ENCODE data around the gene ELMO2.

The ELMO2 gene

GRCh38 chr20:46407671-46407996, 1.2 kb upstream of the ELMO2 start:
- H3K27ac ChIP-seq: peak overlapping the region; percentile 61
- H3K36me3 ChIP-seq (ENCODE audit: insufficient read depth): no peaks in the 10 kb centered on the region
- TF ChIP-seq CTCF (conservative IDR thresholded peaks at IDR 0.05; ENCODE audit: low read depth, low read length): no peak
- no peaks in the 10 kb centered on the region for H3K27me3 ChIP-seq (ENCODE audit: insufficient read depth, low read depth)
- H3K9ac ChIP-seq: peak overlapping the region; percentile 56; the same call in 1 of the 2 replicates
- H2AFZ ChIP-seq (ENCODE audit: low read depth): peak overlapping the region; percentile 67; the same call in 1 of the 2 replicates
- H4K20me1 ChIP-seq (ENCODE audit: insufficient read depth): no peaks in the 10 kb centered on the region
- peak overlapping the region; percentile 91 for H3K4me2 ChIP-seq
- H3K4me1 ChIP-seq (ENCODE audit: low read depth, poor library complexity, severe bottlenecking): peaks cover 53% of the 10 kb centered on the region
- no peak overlapping the region for H3K4me3 ChIP-seq (IDR thresholded peaks at IDR 0.05; ENCODE audit: insufficient read depth, low read depth, low read length)
- H3K79me2 ChIP-seq (ENCODE audit: insufficient read depth, low read depth): peaks cover 33% of the 10 kb centered on the region

- Histone ChIP-seq H3K27me3 (ENCODE audit: insufficient read depth, low read depth) (no peaks in the 10 kb centered on the region), H4K20me1 (ENCODE audit: insufficient read depth) (no peaks in the 10 kb centered on the region), H3K4me1 (ENCODE audit: low read depth, poor library complexity, severe bottlenecking) (peaks cover 58% of the 10 kb centered on the region), H3K9ac (peak overlapping the region; percentile 56; the same call in 1 of the 2 replicates), H3K4me2 (peak overlapping the region; percentile 91), H3K79me2 (ENCODE audit: insufficient read depth, low read depth) (peaks cover 38% of the 10 kb centered on the region), H3K27ac (peak overlapping the region; percentile 61), H3K36me3 (ENCODE audit: insufficient read depth) (no peaks in the 10 kb centered on the region), H2AFZ (ENCODE audit: low read depth) (peak overlapping the region; percentile 67; the same call in 1 of the 2 replicates), H3K4me3 (IDR thresholded peaks at IDR 0.05; ENCODE audit: insufficient read depth, low read depth, low read length) (no peak overlapping the region)
- TF ChIP-seq CTCF (conservative IDR thresholded peaks at IDR 0.05; ENCODE audit: low read depth, low read length): no peak
These were observed 713 bp upstream of the ELMO2 start for GRCh38 chr20:46406986-46407670.

GRCh38 chr20:46402331-46402811, 4.0 kb downstream of the ELMO2 start:
- Histone ChIP-seq H3K4me3 (IDR thresholded peaks at IDR 0.05; ENCODE audit: insufficient read depth, low read depth, low read length) (no peak overlapping the region), H3K27ac (peak overlapping the region; percentile 88), H3K4me2 (peak overlapping the region; percentile 99), H3K36me3 (ENCODE audit: insufficient read depth) (peaks cover 4% of the 10 kb centered on the region; the same call in 1 of the 2 replicates), H3K27me3 (ENCODE audit: insufficient read depth, low read depth) (no peaks in the 10 kb centered on the region), H3K9ac (peak overlapping the region; percentile 43; the same call in 1 of the 2 replicates), H2AFZ (ENCODE audit: low read depth) (no peak overlapping the region), H3K79me2 (ENCODE audit: insufficient read depth, low read depth) (peaks cover 78% of the 10 kb centered on the region), H4K20me1 (ENCODE audit: insufficient read depth) (no peaks in the 10 kb centered on the region), H3K4me1 (ENCODE audit: low read depth, poor library complexity, severe bottlenecking) (peaks cover 79% of the 10 kb centered on the region)
- TF ChIP-seq CTCF (conservative IDR thresholded peaks at IDR 0.05; ENCODE audit: low read depth, low read length): no peak

- Histone ChIP-seq H3K27ac (peak overlapping the region; percentile 88), H4K20me1 (ENCODE audit: insufficient read depth) (no peaks in the 10 kb centered on the region)
These were observed 4.9 kb downstream of the ELMO2 start for GRCh38 chr20:46401478-46401860.

More at GRCh38 chr20:46401478-46401860, 4.9 kb downstream of the ELMO2 start:
- peaks cover 87% of the 10 kb centered on the region for H3K79me2 ChIP-seq (ENCODE audit: insufficient read depth, low read depth)
- no peak overlapping the region for H3K4me3 ChIP-seq (IDR thresholded peaks at IDR 0.05; ENCODE audit: insufficient read depth, low read depth, low read length)
- no peak for TF ChIP-seq CTCF (conservative IDR thresholded peaks at IDR 0.05; ENCODE audit: low read depth, low read length)
- H2AFZ ChIP-seq (ENCODE audit: low read depth): no peak overlapping the region
- peak overlapping the region; percentile 99 for H3K4me2 ChIP-seq
- peak overlapping the region; percentile 43; the same call in 1 of the 2 replicates for H3K9ac ChIP-seq
- peaks cover 79% of the 10 kb centered on the region for H3K4me1 ChIP-seq (ENCODE audit: low read depth, poor library complexity, severe bottlenecking)
- H3K27me3 ChIP-seq (ENCODE audit: insufficient read depth, low read depth): no peaks in the 10 kb centered on the region
- H3K36me3 ChIP-seq (ENCODE audit: insufficient read depth): peaks cover 7% of the 10 kb centered on the region; the same call in 1 of the 2 replicates

Data from KMS-11 (cell line).